Measurements from ENCODE around the gene EMC9.

GRCh38 chr14:24177041-24177825 lies 35.8 kb upstream of the EMC9 start:
- TF ChIP-seq CTCF (IDR thresholded peaks at IDR 0.05): no peak
- TF ChIP-seq POLR2A (IDR thresholded peaks at IDR 0.05): no peak
- TF ChIP-seq EP300 (IDR thresholded peaks at IDR 0.05): no peak
- no peak for TF ChIP-seq POLR2AphosphoS5 (IDR thresholded peaks at IDR 0.05)

All from upper lobe of left lung (tissue), 4 donors.